Stimulated activated CD8-positive, alpha-beta memory T cell treated with anti-CD3 and anti-CD28 coated beads, Interleukin-7, amount 100 ng/mL, for 1 hour (primary cell): ENCODE data around the gene HECTD2.
"Not testable (repeated sequence)": the region's sequence is repeated elsewhere in the genome, so short reads cannot be mapped to it uniquely, and the experiment has no call there.

Experiments
- DNase-seq, 2 donors: peaks; one replicate each; pipeline ENCODE4 v3.0.0-alpha.2; 2020; ENCODE audit warnings: low read depth in 2 of 2

The HECTD2 gene

GRCh38 chr10:91472911-91473310 is 62.8 kb downstream of the HECTD2 start:
- DNase-seq: no peak

GRCh38 chr10:91474009-91474408 is 63.9 kb downstream of the HECTD2 start:
- no peak for DNase-seq

- DNase-seq: no peak
Measured at GRCh38 chr10:91477236-91477635, 67.1 kb downstream of the HECTD2 start.

GRCh38 chr10:91479583-91479982 is 69.4 kb downstream of the HECTD2 start:
- no peak for DNase-seq

- no peak for DNase-seq
Measured at GRCh38 chr10:91487911-91488582, 77.9 kb downstream of the HECTD2 start.

GRCh38 chr10:91493313-91493712 is 83.2 kb downstream of the HECTD2 start:
- no peak for DNase-seq

- DNase-seq: no peak
Measured at GRCh38 chr10:91495402-91495801, 85.3 kb downstream of the HECTD2 start.

GRCh38 chr10:91496016-91496415 is 85.9 kb downstream of the HECTD2 start:
- no peak for DNase-seq

GRCh38 chr10:91511549-91512330 is 101.6 kb downstream of the HECTD2 start:
- no peak for DNase-seq

- no peak for DNase-seq
Measured at GRCh38 chr10:91512458-91512857, 102.3 kb downstream of the HECTD2 start.

GRCh38 chr10:91513598-91514424 is 103.7 kb downstream of the HECTD2 start:
- DNase-seq: no peak

- no peak for DNase-seq
Measured at GRCh38 chr10:91514787-91515186, 104.6 kb downstream of the HECTD2 start.

GRCh38 chr10:91517394-91517793 is 107.2 kb downstream of the HECTD2 start:
- DNase-seq: no peak

- no peak for DNase-seq
Measured at GRCh38 chr10:91519899-91520514, 109.9 kb downstream of the HECTD2 start.

GRCh38 chr10:91520661-91521060 is 110.5 kb downstream of the HECTD2 start:
- no peak for DNase-seq

GRCh38 chr10:91521439-91521838 is 111.3 kb downstream of the HECTD2 start:
- DNase-seq: no peak

- DNase-seq: no peak
Measured at GRCh38 chr10:91525896-91526712, 116.0 kb downstream of the HECTD2 start.

- DNase-seq: no peak
Measured at GRCh38 chr10:91528080-91528479, 117.9 kb downstream of the HECTD2 start.

- no peak for DNase-seq
Measured at GRCh38 chr10:91528768-91529167, 118.6 kb downstream of the HECTD2 start.

- DNase-seq: not testable (repeated sequence)
Measured at GRCh38 chr10:91534789-91535188, 124.6 kb downstream of the HECTD2 start.

- DNase-seq: no peak
Measured at GRCh38 chr10:91536111-91536510, 126.0 kb downstream of the HECTD2 start.
